ENCODE measurements around the gene PDK1. TPM values are rescaled to one million over a fixed set of nuclear protein-coding genes. Genes with fewer than 3 reads are reported as not detected.
"Not testable (repeated sequence)": the region's sequence is repeated elsewhere in the genome, so short reads cannot be mapped to it uniquely, and the experiment has no call there.

Gene PDK1
- total RNA-seq, 2 donors from 2014 or later: 6.2 to 14.4 TPM

- TF ChIP-seq CTCF (IDR thresholded peaks at IDR 0.05): no peak
- no peak for TF ChIP-seq POLR2A (IDR thresholded peaks at IDR 0.05)
- no peak for TF ChIP-seq POLR2AphosphoS5 (IDR thresholded peaks at IDR 0.05)
- Histone ChIP-seq H3K27ac (no peak overlapping the region), H3K36me3 (no peaks in the 10 kb centered on the region), H3K4me3 (no peak overlapping the region), H3K4me1 (replicated peaks) (no peaks in the 10 kb centered on the region), H3K27me3 (replicated peaks; ENCODE audit: insufficient read depth) (no peaks in the 10 kb centered on the region), H3K9me3 (no peaks in the 10 kb centered on the region)
- DNase-seq (ENCODE audit: low spot score): no peak
- 93% methylated on average over 4 of the region's 4 CpGs for WGBS
- intact Hi-C loops (cut with DNase I): no loop called here
These were observed 30.3 kb upstream of the PDK1 start for GRCh38 chr2:172525601-172526000.

- WGBS: 90% methylated on average over 2 of the region's 2 CpGs
- DNase-seq (ENCODE audit: low spot score): no peak
- no peaks in the 10 kb centered on the region for H3K9me3 ChIP-seq
- no peak overlapping the region for H3K4me3 ChIP-seq
- intact Hi-C loops (cut with DNase I): no loop called here
- H3K27ac ChIP-seq: no peak overlapping the region
- no peaks in the 10 kb centered on the region for H3K36me3 ChIP-seq
- H3K4me1 ChIP-seq (replicated peaks): no peaks in the 10 kb centered on the region
- H3K27me3 ChIP-seq (replicated peaks; ENCODE audit: insufficient read depth): no peaks in the 10 kb centered on the region
- no peak for TF ChIP-seq POLR2AphosphoS5 (IDR thresholded peaks at IDR 0.05)
These were observed 24.6 kb upstream of the PDK1 start for GRCh38 chr2:172531309-172531708.

GRCh38 chr2:172532461-172532860 lies 23.4 kb upstream of the PDK1 start:
- H3K4me1 ChIP-seq (replicated peaks); H3K9me3 ChIP-seq; intact Hi-C loops (cut with DNase I); H3K36me3 ChIP-seq; H3K27me3 ChIP-seq (replicated peaks; ENCODE audit: insufficient read depth); DNase-seq (ENCODE audit: low spot score); H3K27ac ChIP-seq; H3K4me3 ChIP-seq: not testable (repeated sequence)
- 93% methylated on average over 2 of the region's 2 CpGs for WGBS

- 100% methylated on average over 1 of the region's 1 CpG for WGBS
- DNase-seq (ENCODE audit: low spot score): no peak
- no peak for TF ChIP-seq CTCF (IDR thresholded peaks at IDR 0.05)
- no peak for TF ChIP-seq POLR2A (IDR thresholded peaks at IDR 0.05)
- TF ChIP-seq POLR2AphosphoS5 (IDR thresholded peaks at IDR 0.05): no peak
These were observed 22.2 kb upstream of the PDK1 start for GRCh38 chr2:172533687-172534086.

GRCh38 chr2:172535119-172535518 lies 20.8 kb upstream of the PDK1 start:
- intact Hi-C loops (cut with DNase I): no loop called here
- Histone ChIP-seq H3K9me3 (no peaks in the 10 kb centered on the region), H3K4me1 (replicated peaks) (no peaks in the 10 kb centered on the region), H3K36me3 (no peaks in the 10 kb centered on the region), H3K4me3 (no peak overlapping the region), H3K27ac (no peak overlapping the region), H3K27me3 (replicated peaks; ENCODE audit: insufficient read depth) (no peaks in the 10 kb centered on the region)
- DNase-seq (ENCODE audit: low spot score): no peak
- no peak for TF ChIP-seq POLR2AphosphoS5 (IDR thresholded peaks at IDR 0.05)
- TF ChIP-seq CTCF (IDR thresholded peaks at IDR 0.05): no peak
- no peak for TF ChIP-seq POLR2A (IDR thresholded peaks at IDR 0.05)
- WGBS: 97% methylated on average over 3 of the region's 3 CpGs

More at GRCh38 chr2:172533687-172534086, 22.2 kb upstream of the PDK1 start:
- H3K27me3 ChIP-seq (replicated peaks; ENCODE audit: insufficient read depth): no peaks in the 10 kb centered on the region
- H3K27ac ChIP-seq: no peak overlapping the region
- no peaks in the 10 kb centered on the region for H3K36me3 ChIP-seq
- no peaks in the 10 kb centered on the region for H3K9me3 ChIP-seq
- H3K4me1 ChIP-seq (replicated peaks): no peaks in the 10 kb centered on the region
- intact Hi-C loops (cut with DNase I): no loop called here
- no peak overlapping the region for H3K4me3 ChIP-seq

- intact Hi-C loops (cut with DNase I); H3K27ac ChIP-seq; H3K36me3 ChIP-seq; H3K4me3 ChIP-seq; DNase-seq (ENCODE audit: low spot score); H3K9me3 ChIP-seq; H3K27me3 ChIP-seq (replicated peaks; ENCODE audit: insufficient read depth); H3K4me1 ChIP-seq (replicated peaks): not testable (repeated sequence)
- WGBS: 97% methylated on average over 7 of the region's 37 CpGs
These were observed 18.0 kb upstream of the PDK1 start for GRCh38 chr2:172537851-172538250.
